GM18519 (cell line): ENCODE results near the gene IL2RA.
"Not testable (repeated sequence)": the region's sequence is repeated elsewhere in the genome, so short reads cannot be mapped to it uniquely, and the experiment has no call there.

ENCODE experiments used
- ATAC-seq: cut with Tn5 transposase; IDR thresholded peaks from one replicate; pipeline ENCODE4 v1.9.1; 2021; ENCODE audit warnings: mild to moderate bottlenecking, moderate library complexity; ENCODE audit not compliant: unreplicated experiment, low FRiP score

The IL2RA gene

DNA sequence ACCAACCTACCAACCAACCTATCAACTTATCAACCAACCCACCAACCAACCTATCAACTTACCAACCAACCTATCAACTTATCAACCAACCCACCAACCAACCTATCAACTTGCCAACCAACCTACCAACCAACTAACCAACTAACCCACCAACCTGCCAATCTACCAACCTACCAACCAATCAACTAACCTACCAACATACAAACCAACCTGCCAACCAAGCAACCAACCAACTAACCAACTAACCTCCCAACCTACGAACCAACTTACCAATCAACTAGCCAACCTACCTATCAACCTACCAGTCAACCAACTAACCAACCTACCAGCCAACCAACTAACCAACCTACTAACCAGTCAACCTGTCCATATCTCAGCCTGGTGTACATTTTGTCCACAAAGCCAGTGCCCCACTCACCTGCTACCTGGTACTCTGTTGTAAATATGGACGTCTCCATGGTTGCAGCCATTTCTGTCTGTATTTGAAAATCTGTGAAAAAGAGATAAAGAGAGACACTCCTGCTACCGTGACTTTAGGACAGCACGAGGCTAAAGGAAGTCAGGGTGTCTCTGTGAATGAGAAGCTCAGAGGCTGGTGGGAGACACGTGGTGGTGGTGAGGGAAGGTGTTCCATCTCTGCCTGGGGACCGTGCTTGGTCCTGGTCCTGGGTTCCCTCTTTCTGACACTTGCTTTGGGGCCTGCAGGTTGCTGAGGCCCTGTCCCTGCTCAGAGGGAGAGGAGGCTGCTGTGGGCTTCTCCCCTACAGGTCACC, 43.0 kb downstream of the IL2RA start:
- ATAC-seq: no peak

DNA sequence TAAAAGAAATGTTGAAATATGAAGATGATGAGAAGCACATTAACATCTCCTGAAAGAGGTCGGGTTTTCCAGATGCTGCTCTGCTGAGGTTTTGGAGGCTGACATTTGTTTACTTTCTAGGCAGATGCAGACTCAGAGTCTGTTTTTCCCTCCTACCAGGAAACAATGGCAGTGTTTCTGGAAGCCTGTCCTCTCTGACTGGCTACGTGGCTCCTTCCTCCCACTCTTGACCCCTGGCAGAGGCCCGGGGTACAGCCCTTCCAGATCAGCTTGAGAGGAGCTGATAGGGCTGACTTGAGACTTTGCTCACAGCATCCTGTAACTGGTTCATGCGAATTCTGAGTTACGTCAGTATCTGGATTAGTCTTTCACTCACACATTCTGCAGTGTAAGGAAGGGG, 43.7 kb downstream of the IL2RA start:
- no peak for ATAC-seq

DNA sequence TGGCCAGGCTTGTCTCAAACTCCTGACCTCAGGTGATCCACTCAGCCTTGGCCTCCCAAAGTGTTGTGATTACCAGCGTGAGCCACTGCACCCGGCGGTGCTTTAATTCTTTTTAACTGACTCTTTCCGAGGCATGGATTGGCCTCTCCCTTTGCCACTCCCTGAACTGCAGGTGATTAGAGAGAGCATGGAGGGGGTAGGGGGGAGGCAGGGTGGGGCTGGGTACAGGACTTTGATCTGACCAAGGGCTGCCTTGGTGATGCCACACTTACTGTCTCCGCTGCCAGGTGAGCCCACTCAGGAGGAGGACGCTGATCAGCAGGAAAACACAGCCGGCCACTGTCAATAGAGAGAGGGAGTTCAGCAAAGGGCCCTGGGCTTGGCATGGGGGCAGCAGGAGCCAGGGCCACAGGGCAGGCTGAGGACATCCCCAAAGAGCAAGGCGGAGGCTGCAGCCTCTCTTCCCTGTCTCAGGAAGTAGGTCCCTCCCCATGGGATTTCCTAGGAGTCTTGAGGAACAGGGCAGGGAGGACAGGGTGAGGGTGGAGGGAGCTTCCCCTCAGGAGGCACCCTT, 44.3 kb downstream of the IL2RA start:
- ATAC-seq: no peak

DNA sequence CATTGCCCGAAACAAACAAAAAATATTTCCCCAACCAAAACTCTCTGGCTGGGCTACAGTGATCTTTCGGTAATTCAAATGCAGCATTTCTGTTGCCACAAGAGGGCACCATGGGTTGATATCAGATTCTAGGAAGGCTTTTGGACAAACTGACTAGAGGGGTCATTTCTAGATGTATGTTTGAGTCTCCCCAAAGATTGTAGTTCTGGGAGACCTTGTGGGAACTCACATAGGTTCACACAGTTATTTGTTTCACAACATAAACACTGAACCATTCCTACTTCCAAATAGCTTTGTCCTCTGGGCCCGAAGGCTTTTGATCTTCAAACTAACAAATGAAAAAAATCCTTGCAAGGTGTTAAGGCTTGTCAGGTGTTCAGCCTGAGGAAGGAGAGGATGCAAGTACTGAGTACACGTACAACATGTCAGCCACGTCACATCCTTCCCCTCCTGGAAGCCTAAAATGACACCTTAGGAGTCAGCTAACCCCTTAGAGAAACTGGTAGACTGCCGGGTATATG, 47.9 kb downstream of the IL2RA start:
- no peak for ATAC-seq

DNA sequence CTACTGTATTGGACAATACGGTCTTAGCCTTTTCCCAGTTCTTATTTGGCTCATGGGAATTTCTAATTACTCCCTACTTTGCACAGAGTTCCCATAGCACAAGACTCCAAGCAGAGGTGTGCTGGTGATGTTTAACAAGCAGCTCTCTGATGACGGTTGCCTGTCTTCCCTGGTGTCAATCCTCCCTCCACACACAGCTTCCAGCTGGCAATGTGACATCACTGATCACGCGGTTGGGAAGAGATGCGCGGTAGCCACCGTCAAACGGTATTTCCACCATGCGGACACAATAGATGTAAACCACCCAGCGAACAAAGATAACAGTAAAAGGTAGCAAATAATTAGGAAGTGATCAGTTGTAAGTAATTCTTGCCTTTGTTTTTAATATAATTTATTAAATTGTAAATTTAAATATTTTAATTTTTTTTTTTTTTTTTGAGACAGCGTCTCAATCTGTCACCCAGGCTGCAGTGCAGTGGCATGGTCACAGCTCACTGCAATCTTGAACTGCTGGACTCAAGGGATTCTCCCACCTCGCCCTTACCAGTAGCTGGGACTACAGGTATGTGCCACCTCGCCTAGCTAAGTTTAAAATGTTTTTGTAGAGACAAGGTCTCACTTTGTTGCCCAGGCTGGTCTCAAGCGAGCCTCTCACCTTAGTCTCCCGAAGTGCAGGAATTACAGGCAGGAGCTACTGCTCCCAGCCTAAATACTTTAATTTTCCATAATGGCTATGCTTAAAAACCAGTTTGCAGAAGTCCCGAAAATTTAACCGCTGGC, 48.6 kb downstream of the IL2RA start:
- no peak for ATAC-seq

DNA sequence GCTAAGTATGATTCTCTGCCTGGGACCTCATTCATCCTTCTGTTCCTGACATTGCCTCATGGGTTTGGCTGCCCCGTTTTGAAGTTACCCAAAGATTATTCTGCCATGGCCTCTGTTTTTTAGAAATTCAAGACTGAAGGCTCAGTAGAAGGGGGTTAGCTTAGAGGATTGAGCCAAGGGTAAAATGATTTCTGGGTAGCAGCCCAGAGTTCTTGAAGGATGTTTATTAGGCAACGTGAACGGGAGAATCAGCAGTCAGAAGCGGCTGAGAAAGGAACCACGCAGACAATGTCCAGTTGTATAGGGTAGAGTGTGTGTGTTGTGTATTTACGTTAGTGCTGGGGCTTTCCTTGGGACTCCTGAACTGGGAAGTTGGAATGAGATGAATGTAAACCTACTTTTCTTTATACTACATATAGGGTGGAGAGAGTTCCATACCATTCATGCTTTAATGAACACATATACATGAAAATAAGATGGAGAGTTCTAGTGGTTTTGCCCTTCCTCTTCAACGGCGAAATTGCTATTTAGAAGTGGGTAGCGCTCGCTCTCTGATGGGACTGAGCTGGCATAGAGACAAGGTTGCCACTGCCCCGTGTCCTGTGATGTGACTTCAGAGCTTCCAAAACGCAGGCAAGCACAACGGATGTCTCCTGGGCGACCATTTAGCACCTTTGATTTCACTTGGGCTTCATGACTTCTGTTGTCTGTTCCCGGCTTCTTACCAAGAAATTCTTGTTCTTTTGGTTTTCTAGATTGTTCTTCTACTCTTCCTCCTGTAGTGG, 49.9 kb downstream of the IL2RA start:
- ATAC-seq: no peak

DNA sequence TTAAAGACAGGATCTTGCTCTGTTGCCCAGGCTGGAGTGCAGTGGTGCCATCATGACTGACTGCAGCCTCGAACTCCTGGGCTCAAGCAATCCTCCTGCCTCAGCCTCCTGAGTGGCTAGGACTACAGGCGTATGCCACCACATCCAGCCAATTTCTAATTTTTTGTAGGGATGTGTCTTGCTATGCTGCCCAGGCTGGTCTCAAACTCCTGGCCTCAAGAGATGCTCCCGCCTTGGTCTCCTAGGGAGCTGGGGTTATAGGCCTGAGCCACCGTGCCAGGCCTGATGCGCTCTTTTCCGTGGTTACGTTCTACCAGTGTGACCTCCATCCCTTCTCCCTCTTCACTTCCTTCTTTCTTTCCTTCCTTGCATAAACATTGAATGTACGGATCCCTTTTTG, 50.6 kb downstream of the IL2RA start:
- ATAC-seq: no peak

DNA sequence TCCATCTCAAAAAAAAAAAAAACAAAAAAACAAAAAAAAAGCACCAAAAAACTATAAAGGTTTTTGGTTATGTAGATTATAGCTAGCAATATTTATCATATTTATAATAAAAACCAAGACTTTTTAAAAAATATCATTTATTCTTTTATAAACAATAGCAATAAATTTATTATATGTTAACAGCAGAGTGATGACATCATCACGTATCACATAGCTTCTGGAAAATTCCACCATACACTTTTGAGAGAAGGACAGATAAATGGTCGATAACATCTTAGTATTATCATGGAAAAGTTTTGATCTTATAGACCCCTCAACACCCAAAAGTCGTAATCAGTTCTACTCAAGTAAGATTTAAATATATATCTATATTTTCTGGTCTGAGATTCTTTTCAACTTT, 51.6 kb downstream of the IL2RA start:
- ATAC-seq: no peak

DNA sequence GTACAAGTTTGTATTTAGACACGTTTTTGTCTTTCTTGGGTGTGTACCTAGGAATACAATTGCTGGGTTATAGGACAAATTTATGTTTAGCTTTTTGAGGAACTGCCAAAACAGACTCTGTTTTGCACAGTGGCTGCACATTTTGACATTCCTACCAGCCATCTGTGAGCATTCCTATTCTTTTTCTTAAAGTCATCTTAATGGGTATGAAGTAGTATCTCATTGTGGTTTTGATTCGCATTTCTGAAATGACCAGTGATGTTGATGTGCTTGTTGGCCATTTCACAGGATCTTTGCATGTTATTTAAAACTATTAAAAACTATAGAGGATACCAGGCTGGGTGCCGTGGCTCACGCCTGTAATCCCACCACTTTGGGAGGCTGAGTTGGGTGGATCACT, 52.2 kb downstream of the IL2RA start:
- no peak for ATAC-seq

DNA sequence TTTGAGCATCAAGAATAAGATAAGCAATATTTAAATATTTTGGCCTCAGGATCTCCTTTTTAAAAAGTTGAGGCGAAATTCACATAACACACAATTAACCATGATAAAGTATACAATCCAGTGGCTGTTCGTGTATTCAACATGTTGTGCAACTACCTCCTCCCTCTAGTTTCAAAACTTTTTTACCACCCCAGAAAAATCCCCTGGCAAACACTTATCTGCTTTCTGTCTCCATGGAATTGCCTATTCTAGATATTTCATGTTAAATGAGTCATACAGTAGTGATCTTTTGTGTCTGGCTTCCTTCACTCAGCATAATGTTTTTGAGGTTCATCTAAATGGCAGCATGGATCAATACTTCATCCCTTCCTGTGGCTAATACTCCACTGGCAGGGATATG, 53.0 kb downstream of the IL2RA start:
- no peak for ATAC-seq

DNA sequence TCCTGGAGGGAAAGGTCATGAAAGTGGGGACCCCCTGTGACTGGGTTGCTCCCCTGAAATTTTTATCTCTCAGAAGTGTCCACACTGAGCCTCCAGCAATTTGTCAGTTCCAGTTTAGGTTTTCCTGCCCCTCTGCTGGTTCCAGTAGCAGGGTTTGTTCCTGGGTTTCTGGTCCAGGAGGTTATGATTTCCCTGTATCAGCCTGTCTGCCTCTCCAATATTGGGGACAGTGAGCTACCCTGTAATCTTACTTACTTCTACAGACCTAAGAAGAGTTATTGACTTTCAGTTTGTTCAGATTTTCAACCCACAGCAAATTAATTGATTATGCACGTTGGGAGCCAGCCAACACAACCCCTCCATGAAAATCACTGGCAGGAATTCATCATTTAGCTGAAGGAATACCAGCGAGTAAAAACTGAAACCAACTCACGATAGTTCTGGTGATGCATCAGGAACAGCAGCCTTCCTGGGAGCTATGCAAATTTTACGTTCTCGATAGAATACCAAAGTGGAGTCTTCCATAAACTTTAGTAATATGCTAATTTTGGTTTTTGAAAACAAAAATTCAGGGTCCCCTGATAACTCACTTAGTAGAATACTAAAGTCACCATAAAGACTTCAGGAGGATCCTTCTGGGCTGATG, 53.5 kb downstream of the IL2RA start:
- no peak for ATAC-seq

DNA sequence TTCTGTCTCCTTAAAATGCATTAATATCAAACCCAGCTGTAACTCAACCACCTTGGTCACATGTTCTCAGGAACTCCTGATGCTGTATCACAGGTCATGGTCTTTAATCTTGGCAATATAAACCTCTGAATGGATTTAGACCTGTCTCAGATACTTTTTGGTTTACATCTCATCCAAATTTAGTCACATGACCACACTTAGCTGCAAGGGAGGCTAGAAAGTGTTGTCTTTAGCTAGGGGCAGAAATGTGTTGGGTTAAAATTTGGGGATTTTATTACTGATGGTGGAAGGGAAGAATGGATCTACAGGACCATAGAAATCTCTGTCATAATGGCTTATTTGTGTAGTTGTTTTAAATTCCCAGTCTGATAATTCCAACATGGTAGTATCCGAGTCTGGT, 55.2 kb downstream of the IL2RA start:
- ATAC-seq: no peak

DNA sequence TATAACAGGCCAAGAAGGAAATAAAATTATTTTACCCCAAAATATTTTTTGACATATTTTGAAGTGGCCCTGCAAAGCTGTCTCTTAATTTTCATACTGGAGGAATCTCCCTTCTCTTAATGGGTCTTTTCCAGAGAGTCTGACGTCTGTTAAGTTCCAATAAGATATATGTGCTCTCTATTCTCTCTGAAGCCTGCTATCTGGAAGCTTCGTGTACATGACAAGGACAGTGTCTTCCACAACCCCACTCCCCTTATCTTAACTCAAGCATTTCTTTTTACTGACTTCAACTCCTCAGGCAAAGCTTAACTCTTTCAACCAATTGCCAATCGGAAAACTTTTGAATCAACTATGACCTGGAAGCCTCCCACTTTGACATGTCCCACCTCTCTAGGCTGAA, 55.6 kb downstream of the IL2RA start:
- no peak for ATAC-seq

DNA sequence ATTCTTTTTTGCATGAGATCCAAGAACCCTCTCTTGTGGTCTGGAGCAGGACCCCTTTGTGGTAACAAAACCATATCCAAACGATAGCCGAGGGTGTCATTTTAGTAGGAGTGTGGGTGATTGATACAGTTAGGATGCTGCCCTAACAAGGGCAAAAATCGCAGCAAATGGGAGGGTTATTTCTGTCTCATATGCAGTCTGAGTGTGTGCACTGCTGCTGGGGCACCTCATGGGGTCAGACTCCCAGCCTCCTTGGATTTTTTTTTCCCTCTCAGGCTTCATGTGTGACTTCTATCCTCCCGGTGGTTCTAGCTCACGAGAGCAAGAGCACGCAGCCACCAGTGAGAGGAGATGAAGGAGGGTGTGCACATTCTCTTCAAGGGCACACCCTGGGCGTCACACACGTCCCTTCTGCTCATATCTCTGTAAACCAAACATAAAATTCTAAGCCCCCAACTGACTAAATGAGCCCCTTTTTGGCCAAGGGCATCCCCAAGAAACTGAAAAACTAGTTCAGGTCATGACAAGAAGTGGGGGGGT, 56.2 kb downstream of the IL2RA start:
- no peak for ATAC-seq

DNA sequence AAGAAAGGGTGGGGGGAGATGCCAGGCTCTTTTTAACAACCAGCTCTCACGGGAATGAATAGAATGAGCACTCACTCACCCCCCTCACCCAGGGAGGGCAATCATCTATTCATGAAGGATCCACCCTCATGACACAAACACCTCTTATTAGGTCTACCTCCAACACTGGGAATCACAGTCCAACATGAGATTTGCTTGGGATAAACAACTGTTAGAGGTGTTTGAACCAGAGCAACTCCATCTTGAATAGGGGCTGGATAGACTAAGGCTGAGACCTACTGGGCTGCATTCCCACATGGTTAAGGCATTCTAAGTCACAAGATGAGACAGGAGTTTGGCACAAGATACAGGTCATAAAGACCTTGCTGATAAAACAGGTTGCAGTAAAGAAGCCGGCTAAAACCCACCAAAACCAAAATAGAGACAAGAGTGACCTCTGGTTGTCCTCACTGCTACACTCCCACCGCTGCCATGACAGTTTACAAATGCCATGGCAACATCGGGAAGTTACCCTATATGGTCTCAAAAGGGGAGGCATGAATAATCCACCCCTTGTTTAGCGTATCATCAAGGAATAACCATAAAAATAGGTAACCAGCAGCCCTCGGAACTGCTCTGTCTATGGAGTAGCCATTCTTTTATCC, 56.9 kb downstream of the IL2RA start:
- not testable (repeated sequence) for ATAC-seq

DNA sequence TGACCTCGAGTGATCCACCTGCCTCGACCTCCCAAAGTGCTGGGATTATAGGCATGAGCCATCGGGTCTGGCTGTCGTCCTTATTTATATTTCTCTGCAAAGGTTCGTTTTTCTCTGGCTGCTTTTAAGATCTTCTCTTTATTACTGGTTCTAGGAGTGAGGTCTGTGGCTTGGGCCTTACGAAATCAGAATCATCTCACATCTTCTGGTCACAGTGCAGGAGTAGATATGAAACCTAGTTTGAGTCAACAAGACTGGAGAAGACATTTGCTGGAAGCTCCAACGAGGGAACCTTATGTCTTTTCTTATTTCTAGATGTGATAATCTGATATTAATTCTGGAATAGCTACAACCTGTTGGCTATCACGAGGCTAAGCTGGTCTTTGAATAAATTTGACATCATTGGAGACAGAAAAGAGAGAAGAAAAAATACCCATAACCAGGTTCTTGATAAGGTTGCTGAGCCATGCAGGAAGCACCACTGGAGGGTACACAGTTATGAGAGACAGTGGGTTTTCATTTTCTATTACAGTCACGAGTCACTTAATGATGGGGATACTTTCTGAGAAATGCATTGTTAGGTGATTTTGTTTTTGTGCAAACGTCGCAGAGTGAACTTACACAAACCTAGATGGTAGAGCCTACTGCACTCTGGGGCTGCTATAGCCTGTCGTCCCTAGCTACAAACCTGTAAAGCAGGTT, 59.2 kb downstream of the IL2RA start:
- ATAC-seq: no peak

DNA sequence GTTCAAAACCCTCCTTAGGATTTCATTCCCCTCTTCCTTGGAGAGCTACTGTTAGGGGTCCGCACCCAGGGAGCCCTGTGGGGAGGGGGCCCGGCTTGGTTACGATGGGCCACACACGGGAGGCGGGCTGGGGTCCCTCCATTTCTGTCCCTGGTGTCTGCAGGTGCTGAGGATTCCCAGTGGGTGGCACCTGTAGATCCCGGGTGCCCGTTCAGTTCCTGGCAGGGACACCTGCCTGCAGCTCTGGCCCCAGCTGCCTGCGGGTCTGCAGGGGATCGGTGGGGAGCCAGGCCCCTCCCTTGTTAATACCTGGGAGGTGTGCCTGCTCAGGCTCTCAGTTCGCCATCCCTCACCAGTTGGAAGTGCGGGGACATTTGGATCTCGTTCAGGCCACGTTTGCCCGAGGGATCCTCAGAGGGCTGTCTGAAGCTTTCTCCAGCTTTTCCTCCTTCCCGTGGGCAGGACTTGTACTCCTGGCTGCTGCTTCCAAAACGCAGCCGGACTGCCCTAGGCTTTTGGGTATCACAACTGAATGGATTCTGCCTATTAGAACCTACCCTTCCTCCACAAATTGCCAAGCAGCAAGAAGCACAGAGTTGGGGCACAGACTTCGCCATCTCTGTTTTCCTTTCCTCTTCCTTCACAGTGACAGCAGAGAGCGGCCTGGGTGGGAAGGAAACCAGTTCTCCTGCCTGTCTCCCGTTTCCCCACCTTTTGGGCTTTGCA, 62.6 kb downstream of the IL2RA start:
- no peak for ATAC-seq

DNA sequence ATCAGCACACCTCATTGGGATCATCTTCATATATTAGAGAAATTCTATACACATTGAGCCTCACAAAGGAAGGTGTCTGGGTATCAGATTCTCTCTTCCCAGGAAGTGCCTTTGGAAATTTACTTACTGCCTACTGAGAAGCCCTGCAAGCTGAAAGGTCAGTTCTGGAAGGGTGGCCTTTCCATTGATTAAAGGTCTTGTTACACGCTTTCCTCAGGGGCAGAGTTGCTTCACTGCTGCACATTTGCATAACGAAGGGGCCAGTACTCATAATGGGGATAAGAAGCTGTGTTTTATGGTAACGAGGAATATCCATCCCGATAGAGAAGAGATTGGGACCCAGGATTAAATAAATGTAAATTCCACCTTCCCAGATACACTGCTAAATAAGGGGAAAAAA, 65.5 kb downstream of the IL2RA start:
- no peak for ATAC-seq
